Esophagus muscularis mucosa (tissue), 4 donors: ENCODE measurements around the gene MRPL24. TPM values are rescaled to one million over a fixed set of nuclear protein-coding genes. Genes with fewer than 3 reads are reported as not detected.
"Not testable (repeated sequence)": the region's sequence is repeated elsewhere in the genome, so short reads cannot be mapped to it uniquely, and the experiment has no call there.

Experiments
- DNase-seq: peaks from one replicate; pipeline ENCODE4 v3.0.0-alpha.2; 2017; ENCODE audit errors: extremely low spot score
- H3K27ac ChIP-seq, 4 donors: fragments of 200-600 bp; sonication (generic); replicated peaks in 1 of 4; 1 replicate in 3 of 4; 2 replicates in 1 of 4; pipeline ENCODE4 v1.5.1; 2016 to 2019; ENCODE audit warnings: mild to moderate bottlenecking in 1 of 4
- H3K27me3 ChIP-seq, 4 donors: fragments of 200-600 bp; sonication (generic); one replicate each; pipeline versions ENCODE4 v1.5.1 to v1.6.0; 2016 to 2019
- H3K36me3 ChIP-seq, 4 donors: fragments of 200-600 bp; sonication (generic); one replicate each; pipeline ENCODE4 v1.5.1; 2016 to 2019
- H3K4me1 ChIP-seq, 4 donors: fragments of 200-600 bp; sonication (generic); one replicate each; pipeline ENCODE4 v1.5.1; 2016 to 2019
- H3K4me3 ChIP-seq, 4 donors: fragments of 200-600 bp; sonication (generic); 1 replicate in 2 of 4; 2 replicates in 2 of 4; pipeline ENCODE4 v1.5.1; 2016 to 2019; ENCODE audit warnings: mild to moderate bottlenecking in 4 of 4, moderate library complexity in 1 of 4
- H3K9me3 ChIP-seq, 4 donors: fragments of 200-600 bp; sonication (generic); 1 replicate in 3 of 4; 2 replicates in 1 of 4; pipeline ENCODE4 v1.5.1; 2016 to 2019
- CTCF ChIP-seq, 3 experiments: fragments of 200-600 bp in 2 of 3; fragments of 450-650 bp in 1 of 3; sonication (generic) in 2 of 3; IDR thresholded peaks; one replicate each; pipeline ENCODE4 v1.5.1; 2017 to 2019; ENCODE audit warnings: antibody characterized with exemption in 3 of 3, mild to moderate bottlenecking in 2 of 3, moderate library complexity in 1 of 3
- EP300 ChIP-seq: sonication (generic); formaldehyde crosslinking; IDR thresholded peaks from one replicate; pipeline ENCODE4 v1.6.1; 2017; ENCODE audit warnings: antibody characterized with exemption
- POLR2A ChIP-seq: fragments of 450-650 bp; IDR thresholded peaks from one replicate; pipeline ENCODE4 v1.6.1; 2017; ENCODE audit warnings: antibody characterized with exemption, moderate library complexity, mild to moderate bottlenecking, low read depth
- POLR2AphosphoS5 ChIP-seq, 2 donors: sonication (generic); formaldehyde crosslinking; IDR thresholded peaks; one replicate each; pipeline ENCODE4 v1.6.1; 2017; ENCODE audit warnings: antibody characterized with exemption in 2 of 2
- WGBS: methylation state at CpG from one replicate; pipeline ENCODE4 v1.1.5; 2018; 5-methylcytosine and 5-hydroxymethylcytosine counted together
- intact Hi-C: fragments of 100-400 bp; cut with DNase I; formaldehyde crosslinking; loops from one replicate; pipeline ENCODE4 v1.15.1; 2023
- total RNA-seq, 4 donors: library from RNA; depleted of rRNA; stranded (reverse); fragments of >200 nt; gene quantifications; one replicate each; pipeline versions ENCODE4 v1.1.0 to v1.2.1, GENCODE V29; 2016

Gene MRPL24
- total RNA-seq, 4 donors from 2014 or later: 43.5 to 67.4 (median 62.4) TPM

DNA sequence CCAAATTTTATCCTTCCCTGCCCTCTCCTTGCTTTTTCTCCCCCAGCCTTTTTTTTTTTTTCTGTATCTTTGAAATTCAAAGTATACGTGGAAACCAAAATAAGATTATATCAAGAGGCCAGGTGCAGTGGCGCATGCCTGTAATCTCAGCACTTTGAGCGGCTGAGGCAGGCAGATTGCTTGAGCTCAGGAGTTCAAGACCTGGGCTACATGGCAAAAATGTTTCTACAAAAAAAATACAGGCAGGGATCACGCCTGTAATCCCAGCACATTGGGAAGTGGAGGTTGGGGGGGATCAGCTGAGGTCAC lies 19.9 kb upstream of the MRPL24 start:
- H3K27ac ChIP-seq: no peak overlapping the region

GRCh38 chr1:156760092-156760795 lies 19.4 kb upstream of the MRPL24 start:
- Histone ChIP-seq H3K4me3 (no peak overlapping the region), H3K27me3 (no peaks in the 10 kb centered on the region), H3K36me3 (no peaks in the 10 kb centered on the region), H3K4me1 (peaks cover 0 to 3% (median 0%) of the 10 kb centered on the region in 4 donors), H3K9me3 (no peaks in the 10 kb centered on the region), H3K27ac (no peak overlapping the region)
- 76% methylated on average over 4 of the region's 6 CpGs for WGBS
- DNase-seq: no peak
- no peak for TF ChIP-seq CTCF (IDR thresholded peaks at IDR 0.05)
- TF ChIP-seq POLR2A: no peak
- TF ChIP-seq EP300: no peak
- TF ChIP-seq POLR2AphosphoS5 (IDR thresholded peaks at IDR 0.05): no peak
- intact Hi-C loops: no loop called here

More for the DNA sequence above, 19.9 kb upstream of the MRPL24 start:
- DNase-seq: no peak
- intact Hi-C loops: no loop called here
- no peaks in the 10 kb centered on the region for H3K36me3 ChIP-seq
- 81% methylated on average over 4 of the region's 4 CpGs for WGBS
- no peak for TF ChIP-seq POLR2A
- TF ChIP-seq CTCF (IDR thresholded peaks at IDR 0.05): no peak
- TF ChIP-seq EP300: no peak
- TF ChIP-seq POLR2AphosphoS5 (IDR thresholded peaks at IDR 0.05): no peak
- H3K27me3 ChIP-seq: no peaks in the 10 kb centered on the region
- no peak overlapping the region for H3K4me3 ChIP-seq
- H3K9me3 ChIP-seq: no peaks in the 10 kb centered on the region
- H3K4me1 ChIP-seq: peaks cover 0 to 2% (median under 1%) of the 10 kb centered on the region in 4 donors

DNA sequence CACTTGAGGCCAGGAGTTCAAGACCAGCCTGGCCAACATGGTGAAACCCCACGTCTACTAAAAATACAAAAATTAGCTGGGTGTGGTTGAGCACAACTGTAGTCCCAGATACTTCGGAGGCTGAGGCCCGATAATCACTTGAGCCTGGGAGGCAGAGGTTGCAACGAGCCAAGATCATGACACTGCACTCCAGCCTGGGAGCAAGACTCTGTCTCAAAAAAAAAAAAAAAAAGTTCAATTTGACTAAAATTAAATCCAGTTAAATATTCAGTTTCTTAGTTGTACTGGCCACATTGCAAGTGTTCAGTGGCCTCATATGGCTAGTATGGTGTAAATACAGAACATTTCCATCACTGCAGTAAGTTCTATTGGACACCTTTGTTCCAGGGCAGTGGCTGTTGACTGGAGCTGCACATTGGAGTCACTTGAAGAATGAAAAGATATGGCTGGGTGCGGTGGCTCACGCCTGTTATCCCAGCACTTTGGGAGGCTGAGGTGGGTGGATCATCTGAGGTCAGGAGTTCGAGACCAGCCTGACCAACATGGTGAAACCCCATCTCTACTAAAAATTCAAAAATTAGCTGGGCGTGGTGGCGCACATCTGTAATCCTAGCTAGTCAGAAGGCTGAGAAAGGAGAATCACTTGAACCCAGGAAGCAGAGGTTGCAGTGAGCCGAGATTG lies 16.8 kb upstream of the MRPL24 start:
- H3K27me3 ChIP-seq, H3K27ac ChIP-seq, H3K4me3 ChIP-seq, DNase-seq, H3K9me3 ChIP-seq, H3K36me3 ChIP-seq, intact Hi-C loops: not testable (repeated sequence)
- peaks cover 7 to 10% (median 8%) of the 10 kb centered on the region in 4 donors for H3K4me1 ChIP-seq
- 96% methylated on average over 10 of the region's 10 CpGs for WGBS

- H3K36me3 ChIP-seq: no peaks in the 10 kb centered on the region
- intact Hi-C loops: no loop called here
- WGBS: 95% methylated on average over 1 of the region's 1 CpG
- no peaks in the 10 kb centered on the region for H3K27me3 ChIP-seq
- no peak overlapping the region for H3K4me3 ChIP-seq
- peaks cover 10 to 16% (median 14%) of the 10 kb centered on the region in 4 donors for H3K4me1 ChIP-seq
- no peak for DNase-seq
- H3K9me3 ChIP-seq: no peaks in the 10 kb centered on the region
- H3K27ac ChIP-seq: no peak overlapping the region
- TF ChIP-seq EP300 (no peak), POLR2AphosphoS5 (IDR thresholded peaks at IDR 0.05) (no peak), POLR2A (no peak), CTCF (IDR thresholded peaks at IDR 0.05) (no peak)
These were observed 15.5 kb upstream of the MRPL24 start for GRCh38 chr1:156756355-156756754.

- H3K4me1 ChIP-seq: peaks cover 10 to 16% (median 14%) of the 10 kb centered on the region in 4 donors
- H3K36me3 ChIP-seq: no peaks in the 10 kb centered on the region
- H3K27ac ChIP-seq: no peak overlapping the region
- intact Hi-C loops: no loop called here
- no peaks in the 10 kb centered on the region for H3K9me3 ChIP-seq
- TF ChIP-seq CTCF (IDR thresholded peaks at IDR 0.05) (no peak), EP300 (no peak), POLR2AphosphoS5 (IDR thresholded peaks at IDR 0.05) (no peak), POLR2A (no peak)
- WGBS: 71% methylated on average over 5 of the region's 5 CpGs
- no peaks in the 10 kb centered on the region for H3K27me3 ChIP-seq
- H3K4me3 ChIP-seq: no peak overlapping the region
- no peak for DNase-seq
These were observed 14.7 kb upstream of the MRPL24 start for GRCh38 chr1:156755527-156755950.
